ENCODE data around the gene PDXDC1. TPM values are rescaled to one million over a fixed set of nuclear protein-coding genes. Genes with fewer than 3 reads are reported as not detected.
"Not testable (repeated sequence)": the region's sequence is repeated elsewhere in the genome, so short reads cannot be mapped to it uniquely, and the experiment has no call there.

Gene PDXDC1, protein sequence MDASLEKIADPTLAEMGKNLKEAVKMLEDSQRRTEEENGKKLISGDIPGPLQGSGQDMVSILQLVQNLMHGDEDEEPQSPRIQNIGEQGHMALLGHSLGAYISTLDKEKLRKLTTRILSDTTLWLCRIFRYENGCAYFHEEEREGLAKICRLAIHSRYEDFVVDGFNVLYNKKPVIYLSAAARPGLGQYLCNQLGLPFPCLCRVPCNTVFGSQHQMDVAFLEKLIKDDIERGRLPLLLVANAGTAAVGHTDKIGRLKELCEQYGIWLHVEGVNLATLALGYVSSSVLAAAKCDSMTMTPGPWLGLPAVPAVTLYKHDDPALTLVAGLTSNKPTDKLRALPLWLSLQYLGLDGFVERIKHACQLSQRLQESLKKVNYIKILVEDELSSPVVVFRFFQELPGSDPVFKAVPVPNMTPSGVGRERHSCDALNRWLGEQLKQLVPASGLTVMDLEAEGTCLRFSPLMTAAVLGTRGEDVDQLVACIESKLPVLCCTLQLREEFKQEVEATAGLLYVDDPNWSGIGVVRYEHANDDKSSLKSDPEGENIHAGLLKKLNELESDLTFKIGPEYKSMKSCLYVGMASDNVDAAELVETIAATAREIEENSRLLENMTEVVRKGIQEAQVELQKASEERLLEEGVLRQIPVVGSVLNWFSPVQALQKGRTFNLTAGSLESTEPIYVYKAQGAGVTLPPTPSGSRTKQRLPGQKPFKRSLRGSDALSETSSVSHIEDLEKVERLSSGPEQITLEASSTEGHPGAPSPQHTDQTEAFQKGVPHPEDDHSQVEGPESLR
- 100 to 1,000 TPM in 1 of 2 donors, 10 to 100 TPM in 1; 88.1 to 109 TPM for total RNA-seq
- polyA plus RNA-seq, result 10 to 100 TPM; 35.7 to 51.1 TPM
- long read RNA-seq, donor 1, full-length matches to known transcripts, result 10 of 27 reads
- long read RNA-seq, donor 1, partial matches to known transcripts, result 7 of 27 reads
- long read RNA-seq, donor 1, other reads (novel, unspliced or antisense), result 10 of 27 reads
- long read RNA-seq, donor 2, full-length matches to known transcripts, result 1 of 1 reads
- long read RNA-seq, donor 2, partial matches to known transcripts, result 0 of 1 reads
- long read RNA-seq, donor 2, other reads (novel, unspliced or antisense), result 0 of 1 reads
- long read RNA-seq, donor 3, full-length matches to known transcripts, result 3 of 3 reads
- long read RNA-seq, donor 3, partial matches to known transcripts, result 0 of 3 reads
- long read RNA-seq, donor 3, other reads (novel, unspliced or antisense), result 0 of 3 reads
- long read RNA-seq, donor 4, partial matches to known transcripts, result 10 of 18 reads
- long read RNA-seq, donor 4, other reads (novel, unspliced or antisense), result 8 of 18 reads
- long read RNA-seq, donor 5, full-length matches to known transcripts, result 5 of 26 reads
- long read RNA-seq, donor 5, partial matches to known transcripts, result 21 of 26 reads
- long read RNA-seq, donor 5, other reads (novel, unspliced or antisense), result 0 of 26 reads

DNA sequence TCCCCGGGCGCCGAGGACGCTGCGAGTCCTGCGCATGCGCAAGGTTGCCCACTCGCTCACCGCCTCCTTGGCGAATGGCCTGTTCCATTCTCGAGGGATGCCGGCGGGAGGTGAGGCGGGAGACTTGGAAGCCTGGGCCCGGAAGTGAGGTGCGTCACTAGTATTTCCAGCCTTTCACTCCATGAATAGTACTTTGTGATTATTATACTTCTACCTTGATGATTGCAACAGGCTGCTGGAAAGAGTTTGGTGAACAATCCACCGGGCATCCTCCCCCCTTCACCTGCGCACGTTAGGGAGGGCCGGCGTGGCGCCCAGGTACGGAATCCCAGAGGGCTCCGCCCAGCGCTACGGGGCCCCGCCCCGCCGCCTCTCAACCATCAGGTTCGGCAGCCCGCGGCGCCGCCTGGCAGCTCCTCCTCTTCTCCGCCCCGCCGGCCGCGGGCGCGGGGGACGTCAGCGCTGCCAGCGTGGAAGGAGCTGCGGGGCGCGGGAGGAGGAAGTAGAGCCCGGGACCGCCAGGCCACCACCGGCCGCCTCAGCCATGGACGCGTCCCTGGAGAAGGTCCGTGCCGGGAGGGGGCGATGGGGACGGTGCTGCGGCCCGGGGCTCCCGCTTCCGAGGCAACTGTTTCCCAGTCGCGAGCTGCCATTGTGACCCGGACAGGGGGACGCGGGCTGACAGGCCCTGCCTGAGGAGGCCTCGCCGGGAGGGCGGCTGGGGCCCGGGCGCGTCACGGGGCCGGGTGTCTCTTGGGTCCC, at the start of gene PDXDC1:
Gene PDXDC1, plus strand, starts transcription at position 371 of the 762 bp plus-strand sequence. Its CDS starts 174 bp downstream, at position 545.
- H3K4me3 ChIP-seq, result peak within 1 kb of the TSS; percentile 88
- ATAC-seq (ENCODE audit: insufficient read depth, low FRiP score) (peak; percentile 97), DNase-seq (peak; percentile 79 to 91 (median 88))
- H3K27ac ChIP-seq (ENCODE audit: low read depth in 1 of 2, low read length in 1 of 2), result peak within 1 kb of the TSS; percentile 95 to 99
- not testable (repeated sequence) for H3K4me1 ChIP-seq (ENCODE audit: control insufficient read depth in 5 of 5, insufficient read depth in 5 of 5, low read length in 5 of 5); H3K9me3 ChIP-seq (ENCODE audit: control insufficient read depth in 4 of 4, insufficient read depth in 3 of 4, low read length in 3 of 4); H3K36me3 ChIP-seq (ENCODE audit: control insufficient read depth in 4 of 4, insufficient read depth in 4 of 4, low read length in 4 of 4); H3K27me3 ChIP-seq (ENCODE audit: control insufficient read depth in 3 of 3, insufficient read depth in 3 of 3, low read length in 2 of 3)
- WGBS, 2 donors, result 0% methylated on average over 71 to 74 of the region's 74 CpGs
- peak within 1 kb of the TSS; percentile 49 to 89 for H3K9ac ChIP-seq (ENCODE audit: insufficient read depth in 1 of 2, low read length in 2 of 2)

DNA sequence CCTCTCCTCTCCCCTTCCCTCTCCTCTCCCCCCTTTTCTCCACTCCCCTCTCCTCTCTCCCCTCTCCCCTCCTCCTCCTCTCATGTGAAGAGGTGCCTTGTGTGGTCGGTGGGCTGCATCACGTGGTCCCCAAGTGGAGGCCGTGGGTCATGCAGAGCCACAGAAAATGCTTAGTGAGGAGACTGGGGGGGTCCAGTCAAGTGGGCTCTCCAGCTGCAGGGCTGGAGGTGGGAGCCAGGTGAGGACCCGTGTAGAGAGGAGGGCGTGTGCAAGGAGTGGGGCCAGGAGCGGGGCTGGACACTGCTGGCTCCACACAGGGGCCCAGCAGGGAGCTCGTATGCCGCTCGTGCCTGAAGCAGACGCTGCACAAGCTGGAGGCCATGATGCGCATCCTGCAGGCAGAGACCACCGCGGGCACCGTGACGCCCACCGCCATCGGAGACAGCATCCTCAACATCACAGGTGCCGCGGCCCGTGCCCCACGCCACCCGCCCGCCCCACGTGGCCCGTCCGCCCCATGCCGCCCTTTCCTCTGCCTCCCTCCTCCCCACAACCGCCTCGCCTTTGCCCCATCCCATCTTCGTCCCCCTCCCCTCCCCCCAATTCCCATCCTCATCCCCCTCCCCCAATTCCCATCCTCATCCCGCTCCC, 46.6 kb upstream of the PDXDC1 start:
- 70 to 88% methylated on average over 6 of the region's 31 CpGs for WGBS, 2 donors
- not testable (repeated sequence) for H3K27me3 ChIP-seq (ENCODE audit: control insufficient read depth in 3 of 3, insufficient read depth in 3 of 3, low read length in 2 of 3); H3K9ac ChIP-seq (ENCODE audit: insufficient read depth in 1 of 2, low read length in 2 of 2); H3K27ac ChIP-seq (ENCODE audit: low read depth in 1 of 2, low read length in 1 of 2); ATAC-seq (ENCODE audit: insufficient read depth, low FRiP score); H3K36me3 ChIP-seq (ENCODE audit: control insufficient read depth in 4 of 4, insufficient read depth in 4 of 4, low read length in 4 of 4); H3K9me3 ChIP-seq (ENCODE audit: control insufficient read depth in 4 of 4, insufficient read depth in 3 of 4, low read length in 3 of 4); H3K4me1 ChIP-seq (ENCODE audit: control insufficient read depth in 5 of 5, insufficient read depth in 5 of 5, low read length in 5 of 5); H3K4me3 ChIP-seq
- peak; percentile 3 to 31 (median 13) for DNase-seq

DNA sequence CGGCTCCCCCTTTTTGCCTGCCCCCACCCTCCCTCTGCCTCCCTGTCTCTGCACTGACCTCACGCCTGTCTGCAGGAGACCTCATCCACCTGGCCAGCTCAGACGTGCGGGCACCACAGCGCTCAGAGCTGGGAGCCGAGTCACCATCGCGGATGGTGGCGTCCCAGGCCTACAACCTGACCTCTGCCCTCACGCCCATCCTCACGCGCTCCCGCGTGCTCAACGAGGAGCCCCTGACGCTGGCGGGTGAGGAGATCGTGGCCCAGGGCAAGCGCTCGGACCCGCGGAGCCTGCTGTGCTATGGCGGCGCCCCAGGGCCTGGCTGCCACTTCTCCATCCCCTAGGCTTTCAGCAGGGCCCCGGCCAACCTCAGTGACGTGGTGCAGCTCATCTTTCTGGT, 45.6 kb upstream of the PDXDC1 start:
- not testable (repeated sequence) for H3K27ac ChIP-seq (ENCODE audit: low read depth in 1 of 2, low read length in 1 of 2); H3K4me1 ChIP-seq (ENCODE audit: control insufficient read depth in 5 of 5, insufficient read depth in 5 of 5, low read length in 5 of 5); ATAC-seq (ENCODE audit: insufficient read depth, low FRiP score); H3K27me3 ChIP-seq (ENCODE audit: control insufficient read depth in 3 of 3, insufficient read depth in 3 of 3, low read length in 2 of 3); H3K4me3 ChIP-seq; DNase-seq; H3K9ac ChIP-seq (ENCODE audit: insufficient read depth in 1 of 2, low read length in 2 of 2); H3K9me3 ChIP-seq (ENCODE audit: control insufficient read depth in 4 of 4, insufficient read depth in 3 of 4, low read length in 3 of 4); H3K36me3 ChIP-seq (ENCODE audit: control insufficient read depth in 4 of 4, insufficient read depth in 4 of 4, low read length in 4 of 4)
- 79 to 96% methylated on average over 12 to 19 of the region's 26 CpGs for WGBS, 2 donors

DNA sequence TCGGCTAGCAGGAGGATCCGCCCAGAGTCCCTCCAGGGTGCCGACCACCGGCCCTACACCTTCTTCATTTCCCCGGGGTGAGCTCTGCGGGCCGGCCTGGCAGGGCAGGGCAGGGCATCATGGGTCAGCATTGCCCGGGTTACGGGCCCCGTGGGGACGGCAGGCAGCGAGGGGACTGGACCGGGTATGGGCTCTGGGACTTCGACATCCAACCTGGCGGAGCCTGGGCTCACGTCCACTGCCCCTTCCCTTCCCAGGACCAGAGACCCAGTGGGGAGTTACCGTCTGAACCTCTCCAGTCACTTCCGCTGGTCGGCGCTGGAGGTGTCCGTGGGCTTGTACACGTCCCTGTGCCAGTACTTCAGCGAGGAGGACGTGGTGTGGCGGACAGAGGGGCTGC, 44.6 kb upstream of the PDXDC1 start:
- 90% methylated on average over 6 to 10 of the region's 25 CpGs for WGBS, 2 donors
- ATAC-seq (ENCODE audit: insufficient read depth, low FRiP score); H3K27me3 ChIP-seq (ENCODE audit: control insufficient read depth in 3 of 3, insufficient read depth in 3 of 3, low read length in 2 of 3): not testable (repeated sequence)

DNA sequence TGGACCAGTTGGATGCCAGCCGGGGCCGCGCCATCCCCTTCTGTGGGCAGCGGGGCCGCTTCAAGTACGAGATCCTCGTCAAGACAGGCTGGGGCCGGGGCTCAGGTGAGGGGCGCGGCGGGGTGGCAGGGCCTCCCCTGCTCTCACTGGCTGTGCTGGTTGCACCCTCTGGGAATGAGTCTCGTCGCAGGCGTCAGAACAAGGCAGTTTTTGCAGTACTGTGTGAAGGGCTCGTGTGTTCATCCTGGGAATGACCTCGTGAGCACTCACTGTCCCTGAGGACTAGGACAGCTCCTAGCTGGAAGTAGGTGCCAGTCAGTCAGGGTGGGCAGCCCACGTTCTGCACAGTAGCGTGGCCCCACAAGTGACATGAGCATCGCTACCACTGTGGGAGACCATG, 43.9 kb upstream of the PDXDC1 start:
- not testable (repeated sequence) for H3K36me3 ChIP-seq (ENCODE audit: control insufficient read depth in 4 of 4, insufficient read depth in 4 of 4, low read length in 4 of 4); H3K27me3 ChIP-seq (ENCODE audit: control insufficient read depth in 3 of 3, insufficient read depth in 3 of 3, low read length in 2 of 3); H3K9ac ChIP-seq (ENCODE audit: insufficient read depth in 1 of 2, low read length in 2 of 2); DNase-seq; H3K4me1 ChIP-seq (ENCODE audit: control insufficient read depth in 5 of 5, insufficient read depth in 5 of 5, low read length in 5 of 5); H3K9me3 ChIP-seq (ENCODE audit: control insufficient read depth in 4 of 4, insufficient read depth in 3 of 4, low read length in 3 of 4); ATAC-seq (ENCODE audit: insufficient read depth, low FRiP score); H3K27ac ChIP-seq (ENCODE audit: low read depth in 1 of 2, low read length in 1 of 2); H3K4me3 ChIP-seq
- 94 to 96% methylated on average over 6 to 9 of the region's 19 CpGs for WGBS, 2 donors

More for the DNA sequence above, 44.6 kb upstream of the PDXDC1 start:
- H3K4me1 ChIP-seq (ENCODE audit: control insufficient read depth in 5 of 5, insufficient read depth in 5 of 5, low read length in 5 of 5); H3K36me3 ChIP-seq (ENCODE audit: control insufficient read depth in 4 of 4, insufficient read depth in 4 of 4, low read length in 4 of 4); H3K4me3 ChIP-seq; H3K9me3 ChIP-seq (ENCODE audit: control insufficient read depth in 4 of 4, insufficient read depth in 3 of 4, low read length in 3 of 4); H3K9ac ChIP-seq (ENCODE audit: insufficient read depth in 1 of 2, low read length in 2 of 2); DNase-seq; H3K27ac ChIP-seq (ENCODE audit: low read depth in 1 of 2, low read length in 1 of 2): not testable (repeated sequence)

DNA sequence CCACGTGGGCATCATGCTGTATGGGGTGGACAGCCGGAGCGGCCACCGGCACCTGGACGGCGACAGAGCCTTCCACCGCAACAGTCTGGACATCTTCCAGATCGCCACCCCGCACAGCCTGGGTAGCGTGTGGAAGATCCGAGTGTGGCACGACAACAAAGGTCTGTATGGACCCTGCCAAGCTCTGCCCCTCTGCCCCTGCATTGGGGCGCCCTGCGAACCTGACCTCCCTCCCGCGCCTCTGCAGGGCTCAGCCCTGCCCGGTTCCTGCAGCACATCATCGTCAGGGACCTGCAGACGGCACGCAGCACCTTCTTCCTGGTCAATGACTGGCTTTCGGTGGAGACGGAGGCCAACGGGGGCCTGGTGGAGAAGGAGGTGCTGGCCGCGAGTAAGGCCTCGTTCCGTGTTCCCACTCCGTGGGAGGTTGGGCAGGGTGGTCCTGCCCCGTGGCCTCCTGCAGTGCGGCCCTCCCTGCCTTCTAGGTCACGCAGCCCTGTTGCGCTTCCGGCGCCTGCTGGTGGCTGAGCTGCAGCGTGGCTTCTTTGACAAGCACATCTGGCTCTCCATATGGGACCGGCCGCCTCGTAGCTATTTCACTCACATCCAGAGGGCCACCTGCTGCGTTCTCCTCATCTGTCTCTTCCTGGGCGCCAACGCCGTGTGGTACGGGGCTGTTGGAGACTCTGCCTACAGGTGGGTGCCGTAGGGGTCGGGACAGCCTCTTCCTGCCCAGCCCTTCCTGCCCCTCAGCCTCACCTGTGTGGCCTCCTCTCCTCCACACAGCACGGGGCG, 42.0 kb upstream of the PDXDC1 start:
- H3K4me1 ChIP-seq (ENCODE audit: control insufficient read depth in 5 of 5, insufficient read depth in 5 of 5, low read length in 5 of 5); H3K27me3 ChIP-seq (ENCODE audit: control insufficient read depth in 3 of 3, insufficient read depth in 3 of 3, low read length in 2 of 3); H3K4me3 ChIP-seq; H3K9me3 ChIP-seq (ENCODE audit: control insufficient read depth in 4 of 4, insufficient read depth in 3 of 4, low read length in 3 of 4); H3K27ac ChIP-seq (ENCODE audit: low read depth in 1 of 2, low read length in 1 of 2); ATAC-seq (ENCODE audit: insufficient read depth, low FRiP score); H3K36me3 ChIP-seq (ENCODE audit: control insufficient read depth in 4 of 4, insufficient read depth in 4 of 4, low read length in 4 of 4); DNase-seq; H3K9ac ChIP-seq (ENCODE audit: insufficient read depth in 1 of 2, low read length in 2 of 2): not testable (repeated sequence)
- 94 to 97% methylated on average over 18 to 29 of the region's 47 CpGs for WGBS, 2 donors
